OCI-LY3 (cell line): ENCODE measurements around the gene ANKS1B.

ENCODE experiments used
- EZH2phosphoT487 ChIP-seq: fragments of 200-600 bp; shearing (Covaris generic); IDR thresholded peaks from 2 replicates; pipeline ENCODE4 v1.6.1; 2018; ENCODE audit warnings: antibody characterized with exemption, mixed run types, low read depth
- TF ChIP-seq, protein P1 (sequence below): fragments of 200-600, 300-600 bp; sonication (generic); IDR thresholded peaks from 2 replicates; pipeline ENCODE4 v1.5.1; 2014; ENCODE audit warnings: antibody characterized with exemption, low read length, low read depth

DNA sequence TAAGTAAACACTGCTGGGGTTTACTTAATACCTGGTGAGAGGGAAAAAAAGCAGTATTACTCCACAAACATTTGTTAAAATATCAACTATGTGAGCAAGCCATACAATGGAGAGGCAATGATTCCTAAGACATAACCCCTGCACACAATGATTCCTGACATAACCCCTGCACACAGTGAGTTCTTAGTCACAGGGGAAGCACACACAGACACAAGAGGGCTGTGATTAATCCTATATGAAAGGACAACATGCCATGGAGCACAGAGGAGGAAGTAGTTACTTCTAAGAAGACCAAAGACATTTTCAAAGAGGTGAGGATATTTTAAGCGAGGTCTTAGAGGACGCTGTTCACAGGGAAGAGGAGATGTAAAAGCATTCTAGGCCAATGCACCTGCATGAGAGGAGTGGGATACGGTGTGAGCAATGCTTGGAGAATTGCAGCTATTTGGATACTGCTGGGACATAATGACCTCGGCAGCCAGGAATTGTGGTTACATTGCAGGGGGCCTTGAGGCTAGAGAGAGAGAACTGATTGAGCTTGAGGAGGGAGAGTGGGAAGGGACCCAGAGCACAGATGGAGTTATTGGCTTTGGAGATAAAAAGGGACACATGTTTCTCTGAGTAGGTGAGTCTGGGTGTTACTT is 1127.7 kb downstream of the ANKS1B start:
- TF ChIP-seq, protein P1, sequence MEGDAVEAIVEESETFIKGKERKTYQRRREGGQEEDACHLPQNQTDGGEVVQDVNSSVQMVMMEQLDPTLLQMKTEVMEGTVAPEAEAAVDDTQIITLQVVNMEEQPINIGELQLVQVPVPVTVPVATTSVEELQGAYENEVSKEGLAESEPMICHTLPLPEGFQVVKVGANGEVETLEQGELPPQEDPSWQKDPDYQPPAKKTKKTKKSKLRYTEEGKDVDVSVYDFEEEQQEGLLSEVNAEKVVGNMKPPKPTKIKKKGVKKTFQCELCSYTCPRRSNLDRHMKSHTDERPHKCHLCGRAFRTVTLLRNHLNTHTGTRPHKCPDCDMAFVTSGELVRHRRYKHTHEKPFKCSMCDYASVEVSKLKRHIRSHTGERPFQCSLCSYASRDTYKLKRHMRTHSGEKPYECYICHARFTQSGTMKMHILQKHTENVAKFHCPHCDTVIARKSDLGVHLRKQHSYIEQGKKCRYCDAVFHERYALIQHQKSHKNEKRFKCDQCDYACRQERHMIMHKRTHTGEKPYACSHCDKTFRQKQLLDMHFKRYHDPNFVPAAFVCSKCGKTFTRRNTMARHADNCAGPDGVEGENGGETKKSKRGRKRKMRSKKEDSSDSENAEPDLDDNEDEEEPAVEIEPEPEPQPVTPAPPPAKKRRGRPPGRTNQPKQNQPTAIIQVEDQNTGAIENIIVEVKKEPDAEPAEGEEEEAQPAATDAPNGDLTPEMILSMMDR: no peak
- TF ChIP-seq EZH2phosphoT487: no peak
